GM23248 (cell line): ENCODE data around the gene PRR18.

ENCODE experiments used
- EZH2 ChIP-seq: fragments of 200-600 bp; sonication (generic); IDR thresholded peaks from 2 replicates; pipeline ENCODE4 v1.6.1; 2018; ENCODE audit warnings: antibody characterized with exemption, mild to moderate bottlenecking; ENCODE audit not compliant: insufficient read depth, poor library complexity, severe bottlenecking
- EZH2phosphoT487 ChIP-seq: fragments of 200-600 bp; sonication (generic); IDR thresholded peaks from 2 replicates; pipeline ENCODE4 v1.6.1; 2018; ENCODE audit warnings: antibody characterized with exemption, moderate library complexity, mild to moderate bottlenecking, low read depth; ENCODE audit not compliant: insufficient read depth

GRCh38 chr6:166351715-166352285, 43.6 kb upstream of the PRR18 start:
- TF ChIP-seq EZH2: no peak
- TF ChIP-seq EZH2phosphoT487: no peak
